Limb (tissue), 2 donors: ENCODE results near the gene SLC23A1.
"Not testable (repeated sequence)": the region's sequence is repeated elsewhere in the genome, so short reads cannot be mapped to it uniquely, and the experiment has no call there.

Experiments used
- DNase-seq, 2 donors: peaks; one replicate each; pipeline ENCODE4 v3.0.0-alpha.2; 2016; ENCODE audit errors: extremely low spot score in 2 of 2

Gene SLC23A1

GRCh38 chr5:139383275-139383992 lies at the start of gene SLC23A1:
SLC23A1 (minus strand) TSS chr5:139383297; CDS start chr5:139383253, 44 bp downstream.
- DNase-seq = no peak

GRCh38 chr5:139431706-139432105 lies 48.6 kb upstream of the SLC23A1 start:
- DNase-seq = no peak

- DNase-seq = no peak
Observed at GRCh38 chr5:139430015-139430414, 46.9 kb upstream of the SLC23A1 start.

GRCh38 chr5:139426203-139426885 lies 43.2 kb upstream of the SLC23A1 start:
- no peak for DNase-seq

GRCh38 chr5:139425497-139425896 lies 42.4 kb upstream of the SLC23A1 start:
- no peak for DNase-seq

- peak; percentile 55 to 82 for DNase-seq
Observed at GRCh38 chr5:139422307-139422893, 39.3 kb upstream of the SLC23A1 start.

- DNase-seq = no peak
Observed at GRCh38 chr5:139419226-139420192, 36.4 kb upstream of the SLC23A1 start.

- DNase-seq = no peak
Observed at GRCh38 chr5:139418793-139419192, 35.7 kb upstream of the SLC23A1 start.

GRCh38 chr5:139417214-139417613 lies 34.1 kb upstream of the SLC23A1 start:
- no peak for DNase-seq

- no peak for DNase-seq
Observed at GRCh38 chr5:139416651-139417050, 33.6 kb upstream of the SLC23A1 start.

- no peak for DNase-seq
Observed at GRCh38 chr5:139415869-139416268, 32.8 kb upstream of the SLC23A1 start.

GRCh38 chr5:139415221-139415861 lies 32.2 kb upstream of the SLC23A1 start:
- no peak for DNase-seq

GRCh38 chr5:139414581-139415130 lies 31.6 kb upstream of the SLC23A1 start:
- DNase-seq = peak in 1 of 2 donors; percentile 69

- DNase-seq = no peak
Observed at GRCh38 chr5:139413963-139414362, 30.9 kb upstream of the SLC23A1 start.

- DNase-seq = no peak
Observed at GRCh38 chr5:139413153-139413552, 30.1 kb upstream of the SLC23A1 start.

GRCh38 chr5:139410993-139411828 lies 28.1 kb upstream of the SLC23A1 start:
- DNase-seq = no peak

- DNase-seq = no peak
Observed at GRCh38 chr5:139410121-139410992, 27.3 kb upstream of the SLC23A1 start.

GRCh38 chr5:139409116-139409515 lies 26.0 kb upstream of the SLC23A1 start:
- not testable (repeated sequence) for DNase-seq

GRCh38 chr5:139408191-139408590 lies 25.1 kb upstream of the SLC23A1 start:
- no peak for DNase-seq
